Panc1 (cell line): ENCODE measurements around the gene MAG. TPM values are rescaled to one million over a fixed set of nuclear protein-coding genes. Genes with fewer than 3 reads are reported as not detected.
A peak's percentile ranks its signal among the peaks of the same experiment; 100 is the strongest.

Source experiments
- ATAC-seq: fragments of 200-7000 bp; cut with Tn5 transposase; 2 replicates; pipeline ENCODE4 v1.9.1; 2020; ENCODE audit warnings: mild to moderate bottlenecking, moderate library complexity
- BruUV-seq: library from RNA; stranded (reverse); fragments of 400-500 nt; replicated peaks from 2 replicates; lab custom pipeline; 2021; lab: Mats Ljungman, UMichigan
- CTCF ChIA-PET: fragments of 300-600 bp; sonication (Branson Sonifier 250); formaldehyde crosslinking; loops from one replicate; lab custom pipeline; 2022; ENCODE audit warnings: antibody characterized with exemption; lab: Charles Lee
- POLR2A ChIA-PET: fragments of 300-600 bp; sonication (Branson Sonifier 250); formaldehyde crosslinking; loops from one replicate; lab custom pipeline; 2022; ENCODE audit warnings: antibody characterized with exemption; lab: Charles Lee
- DNase-seq: peaks from one replicate; pipeline ENCODE4 v3.0.0-alpha.2; 2010; ENCODE audit warnings: low read depth, low spot score
- H3K27ac ChIP-seq: 2 replicates; pipeline ENCODE4 v1.5.1; 2011; ENCODE audit warnings: mild to moderate bottlenecking, low read length, inconsistent platforms
- H3K27me3 ChIP-seq: fragments of 200-500 bp; sonication (Bioruptor generic); 2 replicates; pipeline ENCODE4 v1.6.0; 2014; ENCODE audit warnings: low read length, inconsistent platforms; ENCODE audit not compliant: control insufficient read depth, insufficient read depth
- H3K36me3 ChIP-seq: fragments of 200-500 bp; sonication (Bioruptor generic); 2 replicates; pipeline ENCODE4 v1.5.1; 2014; ENCODE audit warnings: inconsistent platforms, mild to moderate bottlenecking, low read length, moderate library complexity; ENCODE audit not compliant: control insufficient read depth, insufficient read depth
- H3K4me1 ChIP-seq: 2 replicates; pipeline ENCODE4 v1.5.1; 2011; ENCODE audit warnings: inconsistent platforms, mild to moderate bottlenecking, low read length, moderate library complexity; ENCODE audit not compliant: control insufficient read depth, insufficient read depth
- H3K4me3 ChIP-seq, 2 experiments: 2 replicates each; pipeline ENCODE4 v1.5.1; 2011 to 2012; ENCODE audit warnings: low read depth in 2 of 2, low read length in 2 of 2, mild to moderate bottlenecking in 2 of 2, inconsistent platforms in 1 of 2, moderate library complexity in 1 of 2
- H3K9me3 ChIP-seq: fragments of 200-500 bp; sonication (Bioruptor generic); 2 replicates; pipeline ENCODE4 v1.5.1; 2014; ENCODE audit warnings: low read depth, mild to moderate bottlenecking, inconsistent platforms, low read length, moderate library complexity; ENCODE audit not compliant: control insufficient read depth, insufficient read depth
- CTCF ChIP-seq: fragments of 450-650 bp; IDR thresholded peaks from 2 replicates; pipeline ENCODE4 v1.5.1; 2017; ENCODE audit warnings: mild to moderate bottlenecking
- POLR2AphosphoS5 ChIP-seq: IDR thresholded peaks from 2 replicates; pipeline ENCODE4 v1.6.1; 2012; ENCODE audit warnings: mild to moderate bottlenecking, low read depth, low read length, moderate library complexity
- REST ChIP-seq, 2 experiments: IDR thresholded peaks; 2 replicates each; pipeline ENCODE4 v1.6.1; 2011 to 2012; ENCODE audit warnings: low read depth in 2 of 2, control low read depth in 1 of 2, low read length in 1 of 2, mild to moderate bottlenecking in 1 of 2, moderate library complexity in 1 of 2; ENCODE audit not compliant: insufficient read depth in 1 of 2
- SIN3A ChIP-seq: IDR thresholded peaks from 2 replicates; pipeline ENCODE4 v1.6.1; 2012; ENCODE audit warnings: low read depth, mild to moderate bottlenecking, low read length, moderate library complexity, borderline replicate concordance; ENCODE audit not compliant: insufficient read depth
- TCF7L2 ChIP-seq: IDR thresholded peaks from 2 replicates; pipeline ENCODE4 v1.6.1; 2011; ENCODE audit warnings: mild to moderate bottlenecking, low read depth, low read length, inconsistent platforms
- in situ Hi-C: cut with HindIII; loops from 2 replicates; pipeline ENCODE4 v1.10.0; 2016; ENCODE audit warnings: low sequenced_read_pairs, low pct_unique_long_range_greater_than_20kb
- intact Hi-C: fragments of 100-400 bp; cut with micrococcal nuclease; formaldehyde crosslinking; loops from one replicate; pipeline ENCODE4 v1.10.0; 2022; ENCODE audit not compliant: unreplicated experiment
- total RNA-seq: library from RNA; stranded (reverse); gene quantifications from one replicate; pipeline ENCODE4 v1.2.1, GENCODE V29; 2021; ENCODE audit not compliant: unreplicated experiment

The MAG gene
- total RNA-seq, 1 experiment from 2014 or later, result not detected

GRCh38 chr19:35268536-35269437, 23.2 kb upstream of the MAG start, which contains the start of gene USF2:
Gene USF2 (plus strand): TSS chr19:35268962. CDS start chr19:35269102, 140 bp downstream.
- ATAC-seq (peak; percentile 57), DNase-seq (no peak)
- peaks cover 25% of the 10 kb centered on the region for H3K4me1 ChIP-seq
- ChIA-PET POLR2A (interaction anchor here (0.6 kb wide), 1 partner anchor 798 kb away, joined by 6 read pairs; no protein-coding TSS in a partner anchor), CTCF (interaction anchor here (0.6 to 0.7 kb wide), 5 partner anchors 16 to 226 kb away, joined by 3 to 5 read pairs (median 5); no protein-coding TSS in a partner anchor)
- peak within 1 kb of the TSS; percentile 86 to 93 for H3K4me3 ChIP-seq
- no peaks in the 10 kb centered on the region for H3K27me3 ChIP-seq
- peak within 1 kb of the TSS; percentile 99 for H3K27ac ChIP-seq
- H3K36me3 ChIP-seq, result peaks cover 14% of the 10 kb centered on the region; the same call in 1 of the 2 replicates
- intact Hi-C loops, result no loop called here
- H3K9me3 ChIP-seq, result no peaks in the 10 kb centered on the region
- no TSS peak for BruUV-seq
- TF ChIP-seq SIN3A (peak; percentile 84; the same call in 1 of the 2 replicates), TCF7L2 (no peak), REST (IDR thresholded peaks at IDR 0.05; ENCODE audit: insufficient read depth in 1 of 2, low read depth in 2 of 2, low read length in 1 of 2) (no peak)
- in situ Hi-C loops, result no loop called here

- H3K27ac ChIP-seq, result no peak overlapping the region
- BruUV-seq, result no TSS peak
These were observed 22.4 kb upstream of the MAG start for GRCh38 chr19:35269438-35270117.

More at GRCh38 chr19:35269438-35270117, 22.4 kb upstream of the MAG start:
- Histone ChIP-seq H3K36me3 (peaks cover 14% of the 10 kb centered on the region; the same call in 1 of the 2 replicates), H3K27me3 (no peaks in the 10 kb centered on the region), H3K9me3 (no peaks in the 10 kb centered on the region), H3K4me3 (peak overlapping the region; percentile 57 to 61), H3K4me1 (peaks cover 22% of the 10 kb centered on the region)
- ChIA-PET POLR2A (no interaction called here), CTCF (interaction anchor here (0.6 kb wide), 1 partner anchor 16 kb away, joined by 5 read pairs; no protein-coding TSS in a partner anchor)
- ATAC-seq, result peak; percentile 85
- intact Hi-C loops, result no loop called here
- in situ Hi-C loops, result no loop called here
- TF ChIP-seq REST (IDR thresholded peaks at IDR 0.05; ENCODE audit: insufficient read depth in 1 of 2, low read depth in 2 of 2, low read length in 1 of 2) (0 out of 4 replicates have a peak, but pooled peaks of 1 of the 2 experiments have one; percentile 30), SIN3A (peak; percentile 95; the same call in 1 of the 2 replicates), POLR2AphosphoS5 (peak; percentile 34; the same call in 1 of the 2 replicates), TCF7L2 (no peak), CTCF (peak; percentile 97)
- peak; percentile 52 for DNase-seq
